CD4-positive, alpha-beta memory T cell (primary cell): ENCODE data around the gene AMPD3. TPM values are rescaled to one million over a fixed set of nuclear protein-coding genes. Genes with fewer than 3 reads are reported as not detected.

Source experiments
- CTCF ChIA-PET: fragments of 350-600 bp; sonication (Branson Sonifier 250); formaldehyde crosslinking; loops from one replicate; lab custom pipeline; 2021; ENCODE audit warnings: inconsistent platforms; ENCODE audit not compliant: partially characterized antibody; lab: Charles Lee
- POLR2A ChIA-PET: fragments of 350-600 bp; sonication (Branson Sonifier 250); formaldehyde crosslinking; loops from one replicate; lab custom pipeline; 2021; ENCODE audit not compliant: partially characterized antibody; lab: Charles Lee
- DNase-seq, 5 donors: peaks; one replicate each; pipeline versions ENCODE4 v3.0.0 to v3.0.0-alpha.2; 2020 to 2022; ENCODE audit warnings: mixed read lengths in 1 of 5
- H3K27ac ChIP-seq: one replicate; pipeline ENCODE4 v1.7.0; 2013; ENCODE audit warnings: low read depth, low read length
- H3K27me3 ChIP-seq: 2 replicates; pipeline ENCODE4 v1.7.0; 2013; ENCODE audit warnings: mild to moderate bottlenecking, low read length, moderate library complexity; ENCODE audit not compliant: insufficient read depth
- H3K36me3 ChIP-seq: 2 replicates; pipeline ENCODE4 v1.7.0; 2013; ENCODE audit warnings: mild to moderate bottlenecking, low read length, moderate library complexity; ENCODE audit not compliant: insufficient read depth
- H3K4me1 ChIP-seq: 2 replicates; pipeline ENCODE4 v1.7.0; 2013; ENCODE audit warnings: mild to moderate bottlenecking, low read length, moderate library complexity; ENCODE audit not compliant: insufficient read depth
- H3K4me3 ChIP-seq, 2 donors: one replicate each; pipeline ENCODE4 v1.7.0; 2013; ENCODE audit warnings: low read length in 2 of 2, mild to moderate bottlenecking in 1 of 2
- H3K9me3 ChIP-seq, 2 donors: one replicate each; pipeline ENCODE4 v1.7.0; 2013; ENCODE audit warnings: low read length in 2 of 2, control low read depth in 1 of 2; ENCODE audit not compliant: control insufficient read depth in 1 of 2
- H3K27ac Mint-ChIP-seq, 7 donors: one replicate each; pipeline ENCODE4 v1.8.0; 2020 to 2021; ENCODE audit warnings: mixed read lengths in 7 of 7, mild to moderate bottlenecking in 6 of 7, inconsistent platforms in 3 of 7, moderate library complexity in 3 of 7
- H3K27me3 Mint-ChIP-seq, 2 donors: one replicate each; pipeline ENCODE4 v1.8.0; 2020 to 2021; ENCODE audit warnings: mixed read lengths in 2 of 2
- H3K36me3 Mint-ChIP-seq, 2 donors: one replicate each; pipeline ENCODE4 v1.8.0; 2020 to 2021; ENCODE audit warnings: mixed read lengths in 2 of 2, inconsistent platforms in 1 of 2, mild to moderate bottlenecking in 1 of 2
- H3K4me1 Mint-ChIP-seq, 4 donors: one replicate each; pipeline ENCODE4 v1.8.0; 2020 to 2021; ENCODE audit warnings: mixed read lengths in 4 of 4, mild to moderate bottlenecking in 1 of 4
- H3K4me3 Mint-ChIP-seq, 8 donors: one replicate each; pipeline ENCODE4 v1.8.0; 2020 to 2021; ENCODE audit warnings: mixed read lengths in 8 of 8, mild to moderate bottlenecking in 7 of 8, moderate library complexity in 6 of 8, inconsistent platforms in 3 of 8
- H3K9me3 Mint-ChIP-seq, 8 donors: one replicate each; pipeline ENCODE4 v1.8.0; 2020 to 2021; ENCODE audit warnings: mixed read lengths in 8 of 8, mild to moderate bottlenecking in 5 of 8, inconsistent platforms in 3 of 8, moderate library complexity in 1 of 8
- intact Hi-C: fragments of 100-400 bp; cut with micrococcal nuclease; formaldehyde crosslinking; loops from one replicate; pipeline ENCODE4 v1.15.1; 2023
- polyA plus RNA-seq, 2 donors: library from polyadenylated mRNA; unstranded; fragments of 300-500 nt; fragmentation: Illumina TruSeq; gene quantifications; one replicate each; pipeline ENCODE4 v1.2.3, GENCODE V29; 2021
- total RNA-seq, 2 experiments: library from RNA; stranded (reverse); gene quantifications; one replicate each; pipeline ENCODE4 v1.2.3, GENCODE V29; 2021

AMPD3 gene
- total and polyA plus RNA-seq, 4 experiments from 2014 or later, result 10.9 to 43.4 (median 30.1) TPM

GRCh38 chr11:10447445-10447844, 7.6 kb upstream of the AMPD3 start:
- no peaks in the 10 kb centered on the region for H3K27me3 ChIP-seq
- no peak for DNase-seq
- Mint-ChIP-seq H3K36me3 (peaks cover 0 to 3% of the 10 kb centered on the region in 2 donors), H3K27ac (no peak overlapping the region), H3K9me3 (peaks cover 0 to 3% (median 0%) of the 10 kb centered on the region in 8 donors), H3K4me1 (peaks cover 26 to 50% (median 34%) of the 10 kb centered on the region in 4 donors), H3K27me3 (peaks cover 0 to 2% of the 10 kb centered on the region in 2 donors), H3K4me3 (no peak overlapping the region)
- ChIA-PET CTCF (interaction anchor here (3.5 kb wide), 1 partner anchor 7 kb away, joined by 16 read pairs; the partner anchor contains the start of gene AMPD3), POLR2A (no interaction called here)
- no peak overlapping the region for H3K27ac ChIP-seq
- no peaks in the 10 kb centered on the region for H3K36me3 ChIP-seq
- no peaks in the 10 kb centered on the region for H3K9me3 ChIP-seq
- peaks cover 25% of the 10 kb centered on the region for H3K4me1 ChIP-seq
- intact Hi-C loops, result no loop called here
- H3K4me3 ChIP-seq, result no peak overlapping the region

GRCh38 chr11:10450462-10451425, 4.3 kb upstream of the AMPD3 start:
- peaks cover 0 to 3% of the 10 kb centered on the region in 2 donors for H3K36me3 Mint-ChIP-seq
- H3K27ac Mint-ChIP-seq, result peak overlapping the region; percentile 93 to 97 (median 96)

GRCh38 chr11:10451426-10452116, 3.5 kb upstream of the AMPD3 start:
- ChIA-PET POLR2A (interaction anchor here (0.9 to 2.9 kb wide), 5 partner anchors 9 to 406 kb away, joined by 3 to 10 read pairs (median 5); partner anchors contain the start of genes EIF4G2, RNF141 and ZBED5), CTCF (interaction anchor here (0.7 to 7.1 kb wide), 9 partner anchors 9 to 273 kb away, joined by 3 to 52 read pairs (median 4); partner anchors contain the start of gene RNF141)
- H3K27me3 Mint-ChIP-seq, result peaks cover 0 to 2% of the 10 kb centered on the region in 2 donors
- H3K4me3 Mint-ChIP-seq, result peak overlapping the region; percentile 89 to 98 (median 92)
- peak overlapping the region; percentile 76 for H3K27ac ChIP-seq
- peaks cover 45 to 70% (median 56%) of the 10 kb centered on the region in 4 donors for H3K4me1 Mint-ChIP-seq
- H3K27me3 ChIP-seq, result no peaks in the 10 kb centered on the region
- intact Hi-C loops, result loop anchor here (1.0 to 10.0 kb wide), 4 partner anchors 8 to 406 kb away; partner anchors contain the start of genes ADM, RNF141 and ZBED5
- peaks cover 0 to 8% of the 10 kb centered on the region in 2 donors for H3K36me3 Mint-ChIP-seq
- H3K9me3 Mint-ChIP-seq, result peaks cover 0 to 3% (median 0%) of the 10 kb centered on the region in 8 donors
- DNase-seq, result no peak
- peaks cover 53% of the 10 kb centered on the region for H3K4me1 ChIP-seq
- H3K9me3 ChIP-seq, result no peaks in the 10 kb centered on the region
- H3K27ac Mint-ChIP-seq, result peak overlapping the region; percentile 92 to 97 (median 95)
- no peaks in the 10 kb centered on the region for H3K36me3 ChIP-seq
- H3K4me3 ChIP-seq, result peak overlapping the region; percentile 39 to 66

More at GRCh38 chr11:10450462-10451425, 4.3 kb upstream of the AMPD3 start:
- H3K4me1 Mint-ChIP-seq, result peaks cover 41 to 62% (median 50%) of the 10 kb centered on the region in 4 donors
- ChIA-PET POLR2A (interaction anchor here (0.9 to 2.0 kb wide), 4 partner anchors 10 to 407 kb away, joined by 3 to 8 read pairs (median 3); partner anchors contain the start of genes EIF4G2, RNF141 and ZBED5), CTCF (interaction anchor here (0.7 to 7.1 kb wide), 8 partner anchors 8 to 274 kb away, joined by 3 to 52 read pairs (median 4); partner anchors contain the start of gene RNF141)
- H3K4me3 ChIP-seq, result peak overlapping the region; percentile 39 to 66
- intact Hi-C loops, result loop anchor here (1.0 to 10.0 kb wide), 4 partner anchors 9 to 407 kb away; partner anchors contain the start of genes ADM, RNF141 and ZBED5
- no peaks in the 10 kb centered on the region for H3K27me3 ChIP-seq
- peaks cover 0 to 2% of the 10 kb centered on the region in 2 donors for H3K27me3 Mint-ChIP-seq
- peak overlapping the region; percentile 76 for H3K27ac ChIP-seq
- peaks cover 45% of the 10 kb centered on the region for H3K4me1 ChIP-seq
- peaks cover 0 to 3% (median 0%) of the 10 kb centered on the region in 8 donors for H3K9me3 Mint-ChIP-seq
- no peaks in the 10 kb centered on the region for H3K9me3 ChIP-seq
- DNase-seq, result peak; percentile 56 to 67 (median 58)
- peak overlapping the region; percentile 91 to 98 (median 94) for H3K4me3 Mint-ChIP-seq
- H3K36me3 ChIP-seq, result no peaks in the 10 kb centered on the region

- intact Hi-C loops, result loop anchor here (5.0 to 10.0 kb wide), 2 partner anchors 147 to 405 kb away; partner anchors contain the start of genes ADM and ZBED5
- H3K4me3 Mint-ChIP-seq, result peak overlapping the region; percentile 72 to 98 (median 92)
- peaks cover 0 to 3% (median 0%) of the 10 kb centered on the region in 8 donors for H3K9me3 Mint-ChIP-seq
- no peaks in the 10 kb centered on the region for H3K9me3 ChIP-seq
- peaks cover 0 to 9% of the 10 kb centered on the region in 2 donors for H3K36me3 Mint-ChIP-seq
- peak overlapping the region; percentile 1 to 97 (median 93) for H3K27ac Mint-ChIP-seq
- POLR2A ChIA-PET, result interaction anchor here (1.3 to 2.9 kb wide), 3 partner anchors 10 to 357 kb away, joined by 5 to 10 read pairs (median 8); partner anchors contain the start of genes EIF4G2 and RNF141
- H3K4me1 Mint-ChIP-seq, result peaks cover 50 to 78% (median 61%) of the 10 kb centered on the region in 4 donors
- no peaks in the 10 kb centered on the region for H3K27me3 ChIP-seq
- no peak overlapping the region for H3K4me3 ChIP-seq
- H3K27me3 Mint-ChIP-seq, result peaks cover 0 to 2% of the 10 kb centered on the region in 2 donors
- CTCF ChIA-PET, result interaction anchor here (1.0 to 7.1 kb wide), 8 partner anchors 9 to 89 kb away, joined by 3 to 52 read pairs (median 4); partner anchors contain the start of gene RNF141
- no peak for DNase-seq
- H3K4me1 ChIP-seq, result peaks cover 60% of the 10 kb centered on the region
- no peaks in the 10 kb centered on the region for H3K36me3 ChIP-seq
- no peak overlapping the region for H3K27ac ChIP-seq
Observed at GRCh38 chr11:10452211-10452767, 2.8 kb upstream of the AMPD3 start.

GRCh38 chr11:10453261-10453660, 1.8 kb upstream of the AMPD3 start:
- intact Hi-C loops, result loop anchor here (5.0 to 10.0 kb wide), 2 partner anchors 148 to 404 kb away; partner anchors contain the start of genes ADM and ZBED5
- Histone ChIP-seq H3K9me3 (no peaks in the 10 kb centered on the region), H3K27ac (no peak overlapping the region), H3K4me1 (peaks cover 70% of the 10 kb centered on the region), H3K27me3 (no peaks in the 10 kb centered on the region), H3K36me3 (no peaks in the 10 kb centered on the region), H3K4me3 (no peak overlapping the region)
- H3K36me3 Mint-ChIP-seq, result peaks cover 0 to 9% of the 10 kb centered on the region in 2 donors
- no peak for DNase-seq
- ChIA-PET CTCF (interaction anchor here (0.8 to 7.1 kb wide), 5 partner anchors 8 to 790 kb away, joined by 3 to 52 read pairs (median 3); partner anchors contain the start of genes CTR9 and RNF141), POLR2A (interaction anchor here (1.4 to 5.8 kb wide), 3 partner anchors 11 to 404 kb away, joined by 5 to 43 read pairs (median 10); partner anchors contain the start of genes RNF141 and ZBED5)
- peak overlapping the region in 1 of 8 donors; percentile 62 for H3K4me3 Mint-ChIP-seq
- H3K4me1 Mint-ChIP-seq, result peaks cover 52 to 87% (median 68%) of the 10 kb centered on the region in 4 donors
- peaks cover 0 to 3% (median 0%) of the 10 kb centered on the region in 8 donors for H3K9me3 Mint-ChIP-seq
- no peaks in the 10 kb centered on the region for H3K27me3 Mint-ChIP-seq
- H3K27ac Mint-ChIP-seq, result peak overlapping the region in 3 of 7 donors; percentile 16 to 97 (median 47)
